ENCODE results near the gene MYO1B. TPM values are rescaled to one million over a fixed set of nuclear protein-coding genes. Genes with fewer than 3 reads are reported as not detected.

The MYO1B gene
- total RNA-seq, 1 experiment from 2014 or later: 43.2 TPM

GRCh38 chr2:191421950-191422349, 176.7 kb downstream of the MYO1B start:
- Histone ChIP-seq H3K79me1 (ENCODE audit: insufficient read depth, low read depth, low read length, poor library complexity, severe bottlenecking) (no peaks in the 10 kb centered on the region), H2BK20ac (ENCODE audit: low read depth, low read length, poor library complexity, severe bottlenecking) (no peak overlapping the region), H3K23ac (ENCODE audit: insufficient read length, low read depth, low read length) (no peak overlapping the region), H2BK5ac (ENCODE audit: insufficient read length, low read length) (no peak overlapping the region), H3K4ac (ENCODE audit: low read depth, low read length) (no peak overlapping the region), H3K14ac (ENCODE audit: insufficient read depth, low read length) (no peak overlapping the region), H4K5ac (ENCODE audit: insufficient read length, low read depth, low read length) (no peak overlapping the region), H3K56ac (ENCODE audit: insufficient read length, low read depth, low read length) (no peak overlapping the region), H3K4me1 (ENCODE audit: insufficient read depth, low read length) (no peaks in the 10 kb centered on the region), H4K20me1 (ENCODE audit: control insufficient read depth, insufficient read depth, insufficient read length) (no peaks in the 10 kb centered on the region), H2BK120ac (ENCODE audit: low read depth, low read length, poor library complexity, severe bottlenecking) (no peak overlapping the region), H3K4me2 (ENCODE audit: insufficient read depth, insufficient read length, low read length) (no peak overlapping the region), H3K9ac (ENCODE audit: extremely low read depth, insufficient read length, low read length) (no peak overlapping the region), H3K27me3 (ENCODE audit: insufficient read depth, low read length) (no peaks in the 10 kb centered on the region), H3K23me2 (ENCODE audit: insufficient read length, low read depth, low read length, poor library complexity, severe bottlenecking) (no peaks in the 10 kb centered on the region), H2BK15ac (ENCODE audit: low read depth, low read length) (no peak overlapping the region), H3K9me3 (ENCODE audit: control insufficient read depth, low read depth, low read length) (no peaks in the 10 kb centered on the region), H2AK5ac (ENCODE audit: insufficient read length, low read length) (no peak overlapping the region), H3K27ac (ENCODE audit: insufficient read length, low read depth, low read length) (no peak overlapping the region), H4K91ac (ENCODE audit: insufficient read length, low read depth, low read length) (no peak overlapping the region), H2BK12ac (ENCODE audit: insufficient read length, low read depth, low read length) (no peak overlapping the region), H2AFZ (ENCODE audit: low read length) (no peak overlapping the region), H4K8ac (replicated peaks; ENCODE audit: insufficient read length, low read depth, low read length) (no peak overlapping the region), H3K18ac (ENCODE audit: insufficient read length, low read depth, low read length) (no peak overlapping the region), H3T11ph (ENCODE audit: low read length) (no peak overlapping the region), H3K79me2 (ENCODE audit: insufficient read depth, low read length) (no peaks in the 10 kb centered on the region)
- H3K4me1 Mint-ChIP-seq: no peaks in the 10 kb centered on the region
- H3K36me3 Mint-ChIP-seq (ENCODE audit: insufficient read depth in 1 of 3, low read depth in 3 of 3): peaks cover 9 to 14% (median 11%) of the 10 kb centered on the region in 3 experiments; a peak in 6 of 7 replicates
- no CpG with 5 or more reads among the region's 2 CpGs for WGBS (ENCODE audit: extremely low coverage, insufficient read length, low lambda C conversion rate)
- no peak overlapping the region for H3K4me3 Mint-ChIP-seq
- no peak for TF ChIP-seq CTCF (conservative IDR thresholded peaks at IDR 0.05)
- H3K27ac Mint-ChIP-seq: no peak overlapping the region
- no peaks in the 10 kb centered on the region for H3K27me3 Mint-ChIP-seq (ENCODE audit: low read depth)
- DNase-seq: no peak
- no peaks in the 10 kb centered on the region for H3K9me3 Mint-ChIP-seq

All from H9 (cell line).